Caco-2 (cell line): ENCODE measurements around the gene GALNT12. TPM values are rescaled to one million over a fixed set of nuclear protein-coding genes. Genes with fewer than 3 reads are reported as not detected.

ENCODE experiments used
- BruUV-seq: library from RNA; stranded (reverse); fragments of 400-500 nt; replicated peaks from 2 replicates; lab custom pipeline; 2021; lab: Mats Ljungman, UMichigan
- CTCF ChIA-PET: fragments of 300-600 bp; sonication (Branson Sonifier 250); formaldehyde crosslinking; loops from one replicate; lab custom pipeline; 2022; ENCODE audit warnings: antibody characterized with exemption; lab: Charles Lee
- POLR2A ChIA-PET: fragments of 300-600 bp; sonication (Branson Sonifier 250); formaldehyde crosslinking; loops from one replicate; lab custom pipeline; 2022; ENCODE audit warnings: antibody characterized with exemption; lab: Charles Lee
- DNase-seq, 2 experiments: peaks; one replicate each; pipeline versions ENCODE4 v3.0.0 to v3.0.0-alpha.2; 2020 to 2022
- H3K27me3 ChIP-seq: replicated peaks from 2 replicates; pipeline ENCODE4 v1.6.0; 2011; ENCODE audit warnings: low read length; ENCODE audit not compliant: control insufficient read depth, insufficient read depth
- H3K36me3 ChIP-seq: 2 replicates; pipeline ENCODE4 v1.5.1; 2011; ENCODE audit warnings: low read length; ENCODE audit not compliant: control insufficient read depth, insufficient read depth
- H3K4me1 ChIP-seq: fragments of 250-450 bp; sonication (Bioruptor Pico); 2 replicates; pipeline ENCODE4 v1.5.1; 2020; ENCODE audit warnings: mild to moderate bottlenecking
- H3K4me3 ChIP-seq: 2 replicates; pipeline ENCODE4 v1.5.1; 2011; ENCODE audit warnings: low read depth, mild to moderate bottlenecking, control low read depth, low read length
- H3K9me3 ChIP-seq: fragments of 250-450 bp; sonication (Bioruptor Pico); 2 replicates; pipeline ENCODE4 v1.5.1; 2020; ENCODE audit warnings: mild to moderate bottlenecking, moderate library complexity
- H3K27ac Mint-ChIP-seq: one replicate; pipeline ENCODE4 v1.8.0; 2022; ENCODE audit warnings: mixed read lengths; ENCODE audit not compliant: unreplicated experiment
- H3K27me3 Mint-ChIP-seq: one replicate; pipeline ENCODE4 v1.8.0; 2022; ENCODE audit warnings: mixed read lengths; ENCODE audit not compliant: insufficient read depth, unreplicated experiment
- H3K36me3 Mint-ChIP-seq: one replicate; pipeline ENCODE4 v1.8.0; 2022; ENCODE audit warnings: mild to moderate bottlenecking, mixed read lengths; ENCODE audit not compliant: insufficient read depth, unreplicated experiment
- H3K4me1 Mint-ChIP-seq: one replicate; pipeline ENCODE4 v1.8.0; 2022; ENCODE audit warnings: low read depth, mixed read lengths; ENCODE audit not compliant: unreplicated experiment
- H3K4me3 Mint-ChIP-seq: one replicate; pipeline ENCODE4 v1.8.0; 2022; ENCODE audit warnings: mild to moderate bottlenecking, moderate library complexity, mixed read lengths; ENCODE audit not compliant: unreplicated experiment
- H3K9me3 Mint-ChIP-seq: one replicate; pipeline ENCODE4 v1.8.0; 2022; ENCODE audit warnings: mixed read lengths; ENCODE audit not compliant: unreplicated experiment
- intact Hi-C: fragments of 100-400 bp; cut with micrococcal nuclease; formaldehyde crosslinking; loops from one replicate; pipeline ENCODE4 v1.10.0; 2022; ENCODE audit not compliant: unreplicated experiment
- total RNA-seq: library from RNA; stranded (reverse); gene quantifications from 2 replicates; pipeline ENCODE4 v1.2.3, GENCODE V29; 2022
- TF ChIP-seq, protein P1 (sequence below), 2 experiments: fragments of 200-600 bp in 1 of 2; IDR thresholded peaks; 1 replicate in 1 of 2; 2 replicates in 1 of 2; pipeline versions ENCODE4 v1.5.1 to v1.8.0; 2011 to 2022; ENCODE audit warnings: antibody characterized with exemption in 1 of 2, control low read depth in 1 of 2, inconsistent platforms in 1 of 2, low read depth in 1 of 2, low read length in 1 of 2, mild to moderate bottlenecking in 1 of 2, moderate library complexity in 1 of 2; ENCODE audit not compliant: insufficient read depth in 1 of 2, severe bottlenecking in 1 of 2, unreplicated experiment in 1 of 2

GALNT12 gene
- total RNA-seq, 1 experiment from 2014 or later = 3.6 TPM

DNA sequence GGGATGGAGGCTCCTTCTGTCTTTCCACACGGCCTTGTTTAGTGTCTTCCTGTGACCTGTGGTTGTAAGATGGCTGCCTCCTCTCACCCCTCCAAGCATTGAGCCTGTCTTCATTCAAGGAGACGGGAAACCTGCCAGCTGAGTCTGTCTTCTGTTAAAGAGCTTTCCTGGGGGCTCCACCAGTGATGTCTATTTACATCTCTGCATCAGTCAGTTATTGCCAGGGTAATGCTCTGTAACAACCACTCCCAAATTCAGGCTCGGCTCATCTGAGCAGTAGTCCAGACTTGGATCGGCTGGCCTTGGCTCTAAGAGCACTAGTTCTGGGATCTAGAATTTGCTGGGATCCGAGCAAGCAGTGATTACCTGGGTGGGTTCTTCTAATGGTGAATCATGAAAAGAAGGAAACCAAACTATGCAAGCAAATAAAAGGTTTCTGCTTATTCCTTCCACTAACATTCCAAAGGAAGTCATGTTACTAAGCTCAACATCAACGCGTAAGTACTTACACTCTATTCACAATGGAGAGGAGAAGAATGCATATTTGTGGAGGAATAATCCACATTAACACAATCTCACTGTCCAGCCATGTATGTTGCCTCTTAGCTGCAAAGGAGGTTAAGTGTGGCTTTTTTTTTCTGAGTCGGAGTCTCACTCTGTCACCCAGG, 61.7 kb downstream of the GALNT12 start:
- no peaks in the 10 kb centered on the region for H3K4me1 Mint-ChIP-seq
- TF ChIP-seq, protein P1, sequence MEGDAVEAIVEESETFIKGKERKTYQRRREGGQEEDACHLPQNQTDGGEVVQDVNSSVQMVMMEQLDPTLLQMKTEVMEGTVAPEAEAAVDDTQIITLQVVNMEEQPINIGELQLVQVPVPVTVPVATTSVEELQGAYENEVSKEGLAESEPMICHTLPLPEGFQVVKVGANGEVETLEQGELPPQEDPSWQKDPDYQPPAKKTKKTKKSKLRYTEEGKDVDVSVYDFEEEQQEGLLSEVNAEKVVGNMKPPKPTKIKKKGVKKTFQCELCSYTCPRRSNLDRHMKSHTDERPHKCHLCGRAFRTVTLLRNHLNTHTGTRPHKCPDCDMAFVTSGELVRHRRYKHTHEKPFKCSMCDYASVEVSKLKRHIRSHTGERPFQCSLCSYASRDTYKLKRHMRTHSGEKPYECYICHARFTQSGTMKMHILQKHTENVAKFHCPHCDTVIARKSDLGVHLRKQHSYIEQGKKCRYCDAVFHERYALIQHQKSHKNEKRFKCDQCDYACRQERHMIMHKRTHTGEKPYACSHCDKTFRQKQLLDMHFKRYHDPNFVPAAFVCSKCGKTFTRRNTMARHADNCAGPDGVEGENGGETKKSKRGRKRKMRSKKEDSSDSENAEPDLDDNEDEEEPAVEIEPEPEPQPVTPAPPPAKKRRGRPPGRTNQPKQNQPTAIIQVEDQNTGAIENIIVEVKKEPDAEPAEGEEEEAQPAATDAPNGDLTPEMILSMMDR (IDR thresholded peaks at IDR 0.05; ENCODE audit: insufficient read depth in 1 of 2, low read depth in 1 of 2, low read length in 1 of 2, severe bottlenecking in 1 of 2, unreplicated experiment in 1 of 2) = no peak
- CTCF ChIA-PET = no interaction called here
- no peak overlapping the region for H3K4me3 Mint-ChIP-seq
- Histone ChIP-seq H3K9me3 (no peaks in the 10 kb centered on the region), H3K4me1 (no peaks in the 10 kb centered on the region), H3K36me3 (no peaks in the 10 kb centered on the region), H3K4me3 (no peak overlapping the region), H3K27me3 (no peaks in the 10 kb centered on the region)
- POLR2A ChIA-PET = no interaction called here
- no peak overlapping the region for H3K27ac Mint-ChIP-seq
- H3K9me3 Mint-ChIP-seq = no peaks in the 10 kb centered on the region
- no peaks in the 10 kb centered on the region for H3K36me3 Mint-ChIP-seq
- peaks cover 6% of the 10 kb centered on the region for H3K27me3 Mint-ChIP-seq
- intact Hi-C loops = no loop called here
- BruUV-seq = no TSS peak
- DNase-seq = no peak

DNA sequence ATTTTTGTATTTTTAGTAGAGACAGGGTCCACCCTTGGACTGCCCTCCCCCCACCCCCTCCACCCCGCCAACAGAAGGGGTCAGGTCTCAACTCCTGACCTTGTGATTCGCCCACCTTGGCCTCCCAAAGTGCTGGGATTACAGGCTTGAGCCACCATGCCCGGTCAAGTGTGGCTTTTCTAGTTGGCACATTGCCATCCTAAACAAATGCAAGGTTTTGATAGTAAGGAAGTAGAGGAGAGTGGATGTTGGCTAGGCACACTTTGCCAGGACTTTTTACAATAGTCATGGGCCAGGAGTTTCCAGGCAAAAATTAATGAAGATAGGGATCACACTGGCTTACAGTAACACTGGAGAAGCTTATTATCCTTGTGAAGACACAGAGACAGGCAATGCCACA, 62.4 kb downstream of the GALNT12 start:
- CTCF ChIA-PET = no interaction called here
- Mint-ChIP-seq H3K4me3 (no peak overlapping the region), H3K4me1 (no peaks in the 10 kb centered on the region), H3K36me3 (no peaks in the 10 kb centered on the region), H3K27me3 (peaks cover 3% of the 10 kb centered on the region), H3K9me3 (no peaks in the 10 kb centered on the region), H3K27ac (no peak overlapping the region)
- H3K4me3 ChIP-seq = no peak overlapping the region
- DNase-seq = no peak
- H3K4me1 ChIP-seq = no peaks in the 10 kb centered on the region
- intact Hi-C loops = no loop called here
- H3K9me3 ChIP-seq = no peaks in the 10 kb centered on the region
- POLR2A ChIA-PET = no interaction called here
- H3K27me3 ChIP-seq = no peaks in the 10 kb centered on the region
- no TSS peak for BruUV-seq
- H3K36me3 ChIP-seq = no peaks in the 10 kb centered on the region
- TF ChIP-seq, protein P1 (IDR thresholded peaks at IDR 0.05; ENCODE audit: insufficient read depth in 1 of 2, low read depth in 1 of 2, low read length in 1 of 2, severe bottlenecking in 1 of 2, unreplicated experiment in 1 of 2) = no peak

DNA sequence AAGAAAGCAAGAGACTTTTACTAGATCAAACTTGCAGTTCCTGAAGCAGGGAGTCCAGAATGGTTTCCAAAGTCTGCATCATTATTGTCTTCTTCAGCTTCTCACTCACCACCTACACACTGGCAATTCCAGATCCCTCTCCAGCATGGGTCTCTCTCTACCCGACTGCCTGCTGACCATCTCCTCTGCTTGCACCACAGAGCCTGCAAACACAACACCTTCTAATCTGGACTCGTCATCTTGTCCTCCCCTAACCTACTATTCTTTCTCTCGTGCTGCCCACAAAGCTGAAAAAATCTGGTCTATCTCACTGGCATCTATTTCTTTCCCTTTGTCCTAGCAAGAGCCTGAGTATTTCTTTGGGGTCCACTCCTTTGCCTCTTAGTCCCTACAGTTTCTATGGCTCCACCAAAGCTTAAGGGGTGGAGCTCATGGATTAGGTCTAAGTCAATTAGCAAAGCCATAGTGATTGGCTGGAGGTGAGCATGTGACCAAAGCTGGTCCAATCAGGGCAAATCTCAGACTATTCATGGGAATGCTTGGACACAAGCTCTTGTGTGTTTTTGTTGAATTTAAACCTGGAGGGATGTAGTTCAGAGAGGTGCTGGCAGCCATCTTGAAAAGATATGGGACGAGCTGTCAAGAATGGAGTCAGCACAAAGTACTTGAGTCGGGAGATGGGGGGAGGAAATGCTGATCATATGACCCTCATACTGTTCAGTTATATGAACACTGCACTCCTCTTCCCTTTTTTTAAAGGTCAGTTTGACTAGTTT, 63.5 kb downstream of the GALNT12 start:
- CTCF ChIA-PET = interaction anchor here (1.1 kb wide), 1 partner anchor 277 kb away, joined by 3 read pairs; no protein-coding TSS in a partner anchor
- no peaks in the 10 kb centered on the region for H3K36me3 ChIP-seq
- Mint-ChIP-seq H3K4me1 (no peaks in the 10 kb centered on the region), H3K27me3 (no peaks in the 10 kb centered on the region), H3K36me3 (no peaks in the 10 kb centered on the region), H3K9me3 (no peaks in the 10 kb centered on the region), H3K27ac (no peak overlapping the region), H3K4me3 (no peak overlapping the region)
- H3K9me3 ChIP-seq = no peaks in the 10 kb centered on the region
- no peak overlapping the region for H3K4me3 ChIP-seq
- DNase-seq = no peak
- H3K4me1 ChIP-seq = no peaks in the 10 kb centered on the region
- no peaks in the 10 kb centered on the region for H3K27me3 ChIP-seq
- intact Hi-C loops = no loop called here
- TF ChIP-seq, protein P1 (IDR thresholded peaks at IDR 0.05; ENCODE audit: insufficient read depth in 1 of 2, low read depth in 1 of 2, low read length in 1 of 2, severe bottlenecking in 1 of 2, unreplicated experiment in 1 of 2) = no peak
- POLR2A ChIA-PET = no interaction called here
- BruUV-seq = no TSS peak
